Esophagus squamous epithelium (tissue), 5 donors: ENCODE data around the gene C12orf76. TPM values are rescaled to one million over a fixed set of nuclear protein-coding genes. Genes with fewer than 3 reads are reported as not detected.

Experiments used
- DNase-seq: peaks from one replicate; lab custom pipeline; 2025; lab: John Stamatoyannopoulos, UW
- H3K27ac ChIP-seq, 4 donors: fragments of 200-600 bp; sonication (generic); one replicate each; pipeline ENCODE4 v1.5.1; 2016 to 2019; ENCODE audit warnings: mild to moderate bottlenecking in 1 of 4
- H3K27me3 ChIP-seq, 4 donors: fragments of 200-600 bp; sonication (generic); 1 replicate in 3 of 4; 2 replicates in 1 of 4; pipeline versions ENCODE4 v1.5.1 to v1.6.0; 2017 to 2021; ENCODE audit warnings: antibody characterized with exemption in 1 of 4
- H3K36me3 ChIP-seq, 3 donors: fragments of 200-600 bp; sonication (generic); one replicate each; pipeline ENCODE4 v1.5.1; 2016 to 2019
- H3K4me1 ChIP-seq, 3 donors: fragments of 200-600 bp; sonication (generic); one replicate each; pipeline ENCODE4 v1.5.1; 2017 to 2019
- H3K4me3 ChIP-seq, 4 donors: fragments of 200-600 bp; sonication (generic); 1 replicate in 3 of 4; 2 replicates in 1 of 4; pipeline ENCODE4 v1.5.1; 2016 to 2019; ENCODE audit warnings: mild to moderate bottlenecking in 2 of 4, moderate library complexity in 1 of 4
- H3K9me3 ChIP-seq, 3 donors: fragments of 200-600 bp; sonication (generic); one replicate each; pipeline ENCODE4 v1.5.1; 2016 to 2019
- POLR2A ChIP-seq, 4 donors: fragments of 450-650 bp; IDR thresholded peaks; one replicate each; pipeline ENCODE4 v1.6.1; 2017; ENCODE audit warnings: antibody characterized with exemption in 4 of 4, mild to moderate bottlenecking in 4 of 4, moderate library complexity in 3 of 4
- WGBS, 2 donors: methylation state at CpG; one replicate each; pipeline ENCODE4 v1.1.5; 2018; 5-methylcytosine and 5-hydroxymethylcytosine counted together
- intact Hi-C: fragments of 100-400 bp; cut with DNase I; formaldehyde crosslinking; loops from one replicate; pipeline ENCODE4 v1.15.0; 2022
- total RNA-seq, 4 donors: library from RNA; depleted of rRNA; stranded (reverse); fragments of >200 nt; gene quantifications; one replicate each; pipeline ENCODE4 v1.1.0, GENCODE V29; 2016
- TF ChIP-seq, protein P1 (sequence below), 6 experiments: fragments of 450-650 bp in 4 of 6; fragments of 200-600 bp in 2 of 6; sonication (generic) in 2 of 6; IDR thresholded peaks; one replicate each; pipeline ENCODE4 v1.5.1; 2016 to 2019; ENCODE audit warnings: antibody characterized with exemption in 6 of 6, mild to moderate bottlenecking in 4 of 6, moderate library complexity in 4 of 6
- donor health status: DM: yes; HTN: yes; CAD: no.

The C12orf76 gene
- total RNA-seq, 4 donors from 2014 or later = 3.2 to 10.8 (median 5.9) TPM

DNA sequence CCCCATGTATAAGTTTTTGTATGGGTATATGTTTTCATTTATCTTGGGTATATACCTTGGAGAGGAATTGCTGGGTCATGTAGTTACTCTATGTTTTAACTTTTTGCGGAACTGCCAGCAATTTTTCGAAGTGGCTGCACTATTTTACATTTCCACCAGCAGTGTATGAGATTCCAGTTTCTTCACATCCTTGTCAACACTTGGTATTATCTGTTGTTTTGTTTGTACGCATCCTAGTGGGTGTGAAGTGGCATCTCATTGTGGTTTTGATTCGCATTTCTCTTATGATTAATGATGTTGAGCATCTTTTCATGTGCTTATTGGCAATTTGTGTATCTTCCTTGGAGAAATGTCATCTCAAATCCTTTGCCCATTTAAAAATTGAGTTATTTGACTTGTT lies 42.2 kb downstream of the C12orf76 start:
- Histone ChIP-seq H3K4me1 (peaks cover 0 to 39% (median 15%) of the 10 kb centered on the region in 3 donors), H3K4me3 (no peak overlapping the region), H3K36me3 (peaks cover 0 to 13% (median 0%) of the 10 kb centered on the region in 3 donors), H3K27ac (no peak overlapping the region), H3K27me3 (no peaks in the 10 kb centered on the region), H3K9me3 (no peaks in the 10 kb centered on the region)
- WGBS, 2 donors = 92 to 97% methylated on average over 4 of the region's 4 CpGs
- intact Hi-C loops = no loop called here
- no peak for DNase-seq
- TF ChIP-seq, protein P1, sequence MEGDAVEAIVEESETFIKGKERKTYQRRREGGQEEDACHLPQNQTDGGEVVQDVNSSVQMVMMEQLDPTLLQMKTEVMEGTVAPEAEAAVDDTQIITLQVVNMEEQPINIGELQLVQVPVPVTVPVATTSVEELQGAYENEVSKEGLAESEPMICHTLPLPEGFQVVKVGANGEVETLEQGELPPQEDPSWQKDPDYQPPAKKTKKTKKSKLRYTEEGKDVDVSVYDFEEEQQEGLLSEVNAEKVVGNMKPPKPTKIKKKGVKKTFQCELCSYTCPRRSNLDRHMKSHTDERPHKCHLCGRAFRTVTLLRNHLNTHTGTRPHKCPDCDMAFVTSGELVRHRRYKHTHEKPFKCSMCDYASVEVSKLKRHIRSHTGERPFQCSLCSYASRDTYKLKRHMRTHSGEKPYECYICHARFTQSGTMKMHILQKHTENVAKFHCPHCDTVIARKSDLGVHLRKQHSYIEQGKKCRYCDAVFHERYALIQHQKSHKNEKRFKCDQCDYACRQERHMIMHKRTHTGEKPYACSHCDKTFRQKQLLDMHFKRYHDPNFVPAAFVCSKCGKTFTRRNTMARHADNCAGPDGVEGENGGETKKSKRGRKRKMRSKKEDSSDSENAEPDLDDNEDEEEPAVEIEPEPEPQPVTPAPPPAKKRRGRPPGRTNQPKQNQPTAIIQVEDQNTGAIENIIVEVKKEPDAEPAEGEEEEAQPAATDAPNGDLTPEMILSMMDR (IDR thresholded peaks at IDR 0.05) = no peak
- TF ChIP-seq POLR2A (IDR thresholded peaks at IDR 0.05) = no peak

GRCh38 chr12:110005319-110005973 lies 42.9 kb downstream of the C12orf76 start:
- H3K4me3 ChIP-seq = no peak overlapping the region
- 72 to 83% methylated on average over 7 of the region's 7 CpGs for WGBS, 2 donors
- no peak for DNase-seq
- peaks cover 0 to 13% (median 0%) of the 10 kb centered on the region in 3 donors for H3K36me3 ChIP-seq
- H3K4me1 ChIP-seq = peaks cover under 1 to 44% (median 18%) of the 10 kb centered on the region in 3 donors
- no peaks in the 10 kb centered on the region for H3K9me3 ChIP-seq
- intact Hi-C loops = no loop called here
- H3K27me3 ChIP-seq = no peaks in the 10 kb centered on the region
- H3K27ac ChIP-seq = no peak overlapping the region
- TF ChIP-seq, protein P1 (IDR thresholded peaks at IDR 0.05) = no peak

GRCh38 chr12:110004598-110004997 lies 43.7 kb downstream of the C12orf76 start:
- no peak for DNase-seq
- Histone ChIP-seq H3K27me3 (no peaks in the 10 kb centered on the region), H3K4me1 (peaks cover 4 to 49% (median 20%) of the 10 kb centered on the region in 3 donors), H3K36me3 (peaks cover 0 to 13% (median 0%) of the 10 kb centered on the region in 3 donors), H3K27ac (no peak overlapping the region), H3K4me3 (no peak overlapping the region), H3K9me3 (no peaks in the 10 kb centered on the region)
- TF ChIP-seq, protein P1 (IDR thresholded peaks at IDR 0.05) = no peak
- TF ChIP-seq POLR2A (IDR thresholded peaks at IDR 0.05) = no peak
- intact Hi-C loops = no loop called here
- WGBS, 2 donors = 57 to 59% methylated on average over 4 of the region's 4 CpGs

DNA sequence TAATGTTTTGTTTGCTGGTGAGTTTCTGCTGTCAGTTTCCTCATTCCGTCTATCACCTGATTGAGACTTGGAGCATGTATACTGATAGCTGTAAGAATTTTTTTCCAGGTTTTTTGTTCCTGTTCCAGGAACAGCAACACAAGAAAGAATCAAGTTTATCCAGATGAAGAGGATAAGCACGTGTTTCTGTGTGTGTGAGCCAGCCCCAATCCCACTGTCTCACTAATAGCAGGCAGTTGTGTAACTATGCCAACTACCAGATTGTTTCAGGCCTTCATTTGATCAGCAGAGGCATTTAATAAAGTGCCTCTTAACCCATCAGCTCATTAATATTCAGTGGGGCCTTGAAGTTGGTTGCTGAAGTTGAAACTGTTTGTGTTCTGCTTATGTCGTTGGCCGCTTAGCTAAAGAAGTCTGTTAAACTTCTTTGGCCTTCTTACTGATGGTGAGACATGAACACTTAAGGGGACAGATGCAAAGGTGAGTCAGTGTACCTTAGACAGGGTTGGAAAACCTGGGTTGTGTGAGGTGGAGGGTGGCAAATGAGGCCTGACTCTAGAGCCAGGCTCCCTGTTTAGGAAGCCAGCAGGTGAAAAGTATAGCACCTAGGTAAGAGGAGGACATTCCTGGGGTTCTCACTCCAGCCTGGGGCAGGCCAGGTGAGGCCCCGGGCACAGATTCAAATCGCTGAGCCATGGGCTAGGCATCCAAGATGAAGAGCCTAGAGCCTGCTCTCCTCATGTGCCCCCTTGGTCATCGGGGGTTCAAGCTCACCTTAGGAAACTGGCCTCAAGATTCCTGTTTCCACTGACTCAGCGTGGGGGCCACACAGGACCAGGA lies 45.4 kb downstream of the C12orf76 start:
- no peaks in the 10 kb centered on the region for H3K9me3 ChIP-seq
- H3K4me1 ChIP-seq = peaks cover 4 to 58% (median 28%) of the 10 kb centered on the region in 3 donors
- peak overlapping the region in 3 of 4 donors; percentile 41 to 62 (median 45) for H3K27ac ChIP-seq
- no peaks in the 10 kb centered on the region for H3K27me3 ChIP-seq
- WGBS, 2 donors = 63 to 72% methylated on average over 4 to 6 of the region's 8 CpGs
- no peak for DNase-seq
- H3K4me3 ChIP-seq = no peak overlapping the region
- intact Hi-C loops = no loop called here
- TF ChIP-seq, protein P1 (IDR thresholded peaks at IDR 0.05) = no peak
- TF ChIP-seq POLR2A (IDR thresholded peaks at IDR 0.05) = no peak
- peaks cover 0 to 13% (median 0%) of the 10 kb centered on the region in 3 donors for H3K36me3 ChIP-seq

DNA sequence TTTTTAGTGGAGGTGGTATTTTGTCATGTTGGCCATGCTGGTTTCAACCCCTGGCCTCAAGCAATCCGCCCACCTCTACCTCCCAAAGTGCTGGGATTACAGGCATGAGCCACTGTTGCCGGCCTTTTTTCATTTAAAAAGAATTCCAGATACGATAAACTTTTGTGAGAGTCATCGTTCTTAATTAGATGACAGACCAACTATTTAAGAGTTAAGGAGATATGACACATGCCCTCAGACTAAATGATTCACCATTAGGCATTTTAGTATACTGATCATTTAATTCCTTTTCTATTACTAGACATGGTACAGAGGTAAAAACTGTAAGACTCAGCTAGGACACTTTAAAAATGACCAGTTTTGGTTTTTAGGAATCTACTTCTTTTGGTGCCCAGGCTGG lies 46.7 kb downstream of the C12orf76 start:
- Histone ChIP-seq H3K27ac (peak overlapping the region in 3 of 4 donors; percentile 45 to 62 (median 52)), H3K4me1 (peaks cover 4 to 62% (median 29%) of the 10 kb centered on the region in 3 donors), H3K4me3 (no peak overlapping the region), H3K9me3 (no peaks in the 10 kb centered on the region), H3K36me3 (peaks cover 0 to 13% (median 0%) of the 10 kb centered on the region in 3 donors), H3K27me3 (no peaks in the 10 kb centered on the region)
- TF ChIP-seq, protein P1 (IDR thresholded peaks at IDR 0.05) = no peak
- 33 to 44% methylated on average over 4 of the region's 4 CpGs for WGBS, 2 donors
- intact Hi-C loops = no loop called here
- no peak for DNase-seq
